Measurements from ENCODE around the gene PYDC1. TPM values are rescaled to one million over a fixed set of nuclear protein-coding genes. Genes with fewer than 3 reads are reported as not detected.

PYDC1 gene
- total and polyA plus RNA-seq, 2 of the 13 experiments (the other 11 are each of a cell fraction or from before 2014, with no cell fraction given), result not detected

GRCh38 chr16:31179747-31180459 lies 37.0 kb downstream of the PYDC1 start, which contains the start of gene FUS (continued):
- TF ChIP-seq PTBP1 (IDR thresholded peaks at IDR 0.05; ENCODE audit: low read depth, low read length, poor library complexity, severe bottlenecking) (no peak), ZNF230 (CRISPR knock-in tag; IDR thresholded peaks at IDR 0.05) (peak; percentile 93), ZNF530 (CRISPR knock-in tag; IDR thresholded peaks at IDR 0.05; ENCODE audit: low read depth) (no peak), ZNF567 (CRISPR knock-in tag; IDR thresholded peaks at IDR 0.05; ENCODE audit: borderline replicate concordance) (no peak), ZNF616 (CRISPR knock-in tag; IDR thresholded peaks at IDR 0.05; ENCODE audit: low read depth) (peak; percentile 94), SATB2 (CRISPR knock-in tag; IDR thresholded peaks at IDR 0.05) (peak; percentile 92), ERF (CRISPR knock-in tag; IDR thresholded peaks at IDR 0.05) (peak; percentile 64), MEIS2 (CRISPR knock-in tag; IDR thresholded peaks at IDR 0.05) (peak; percentile 59; the same call in 1 of the 2 replicates), HDAC6 (IDR thresholded peaks at IDR 0.05; ENCODE audit: low read depth, low read length) (peak; percentile 78; the same call in 1 of the 2 replicates), ZNF501 (CRISPR knock-in tag; IDR thresholded peaks at IDR 0.05) (peak; percentile 96), ZKSCAN5 (CRISPR knock-in tag; IDR thresholded peaks at IDR 0.05) (no peak), ZNF30 (CRISPR knock-in tag; IDR thresholded peaks at IDR 0.05) (0 out of 2 replicates have a peak, but pooled peaks have one; percentile 96), ZNF570 (CRISPR knock-in tag; IDR thresholded peaks at IDR 0.05; ENCODE audit: borderline replicate concordance) (no peak; the same call in 1 of the 2 replicates)
- TF ChIP-seq, protein P1, sequence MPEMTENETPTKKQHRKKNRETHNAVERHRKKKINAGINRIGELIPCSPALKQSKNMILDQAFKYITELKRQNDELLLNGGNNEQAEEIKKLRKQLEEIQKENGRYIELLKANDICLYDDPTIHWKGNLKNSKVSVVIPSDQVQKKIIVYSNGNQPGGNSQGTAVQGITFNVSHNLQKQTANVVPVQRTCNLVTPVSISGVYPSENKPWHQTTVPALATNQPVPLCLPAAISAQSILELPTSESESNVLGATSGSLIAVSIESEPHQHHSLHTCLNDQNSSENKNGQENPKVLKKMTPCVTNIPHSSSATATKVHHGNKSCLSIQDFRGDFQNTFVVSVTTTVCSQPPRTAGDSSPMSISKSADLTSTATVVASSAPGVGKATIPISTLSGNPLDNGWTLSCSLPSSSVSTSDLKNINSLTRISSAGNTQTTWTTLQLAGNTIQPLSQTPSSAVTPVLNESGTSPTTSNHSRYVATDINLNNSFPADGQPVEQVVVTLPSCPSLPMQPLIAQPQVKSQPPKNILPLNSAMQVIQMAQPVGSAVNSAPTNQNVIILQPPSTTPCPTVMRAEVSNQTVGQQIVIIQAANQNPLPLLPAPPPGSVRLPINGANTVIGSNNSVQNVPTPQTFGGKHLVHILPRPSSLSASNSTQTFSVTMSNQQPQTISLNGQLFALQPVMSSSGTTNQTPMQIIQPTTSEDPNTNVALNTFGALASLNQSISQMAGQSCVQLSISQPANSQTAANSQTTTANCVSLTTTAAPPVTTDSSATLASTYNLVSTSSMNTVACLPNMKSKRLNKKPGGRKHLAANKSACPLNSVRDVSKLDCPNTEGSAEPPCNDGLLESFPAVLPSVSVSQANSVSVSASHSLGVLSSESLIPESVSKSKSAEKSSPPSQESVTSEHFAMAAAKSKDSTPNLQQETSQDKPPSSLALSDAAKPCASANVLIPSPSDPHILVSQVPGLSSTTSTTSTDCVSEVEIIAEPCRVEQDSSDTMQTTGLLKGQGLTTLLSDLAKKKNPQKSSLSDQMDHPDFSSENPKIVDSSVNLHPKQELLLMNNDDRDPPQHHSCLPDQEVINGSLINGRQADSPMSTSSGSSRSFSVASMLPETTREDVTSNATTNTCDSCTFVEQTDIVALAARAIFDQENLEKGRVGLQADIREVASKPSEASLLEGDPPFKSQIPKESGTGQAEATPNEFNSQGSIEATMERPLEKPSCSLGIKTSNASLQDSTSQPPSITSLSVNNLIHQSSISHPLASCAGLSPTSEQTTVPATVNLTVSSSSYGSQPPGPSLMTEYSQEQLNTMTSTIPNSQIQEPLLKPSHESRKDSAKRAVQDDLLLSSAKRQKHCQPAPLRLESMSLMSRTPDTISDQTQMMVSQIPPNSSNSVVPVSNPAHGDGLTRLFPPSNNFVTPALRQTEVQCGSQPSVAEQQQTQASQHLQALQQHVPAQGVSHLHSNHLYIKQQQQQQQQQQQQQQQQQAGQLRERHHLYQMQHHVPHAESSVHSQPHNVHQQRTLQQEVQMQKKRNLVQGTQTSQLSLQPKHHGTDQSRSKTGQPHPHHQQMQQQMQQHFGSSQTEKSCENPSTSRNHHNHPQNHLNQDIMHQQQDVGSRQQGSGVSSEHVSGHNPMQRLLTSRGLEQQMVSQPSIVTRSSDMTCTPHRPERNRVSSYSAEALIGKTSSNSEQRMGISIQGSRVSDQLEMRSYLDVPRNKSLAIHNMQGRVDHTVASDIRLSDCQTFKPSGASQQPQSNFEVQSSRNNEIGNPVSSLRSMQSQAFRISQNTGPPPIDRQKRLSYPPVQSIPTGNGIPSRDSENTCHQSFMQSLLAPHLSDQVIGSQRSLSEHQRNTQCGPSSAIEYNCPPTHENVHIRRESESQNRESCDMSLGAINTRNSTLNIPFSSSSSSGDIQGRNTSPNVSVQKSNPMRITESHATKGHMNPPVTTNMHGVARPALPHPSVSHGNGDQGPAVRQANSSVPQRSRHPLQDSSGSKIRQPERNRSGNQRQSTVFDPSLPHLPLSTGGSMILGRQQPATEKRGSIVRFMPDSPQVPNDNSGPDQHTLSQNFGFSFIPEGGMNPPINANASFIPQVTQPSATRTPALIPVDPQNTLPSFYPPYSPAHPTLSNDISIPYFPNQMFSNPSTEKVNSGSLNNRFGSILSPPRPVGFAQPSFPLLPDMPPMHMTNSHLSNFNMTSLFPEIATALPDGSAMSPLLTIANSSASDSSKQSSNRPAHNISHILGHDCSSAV (CRISPR knock-in tag; IDR thresholded peaks at IDR 0.05; ENCODE audit: borderline replicate concordance), result no peak
- TF ChIP-seq, protein P2, sequence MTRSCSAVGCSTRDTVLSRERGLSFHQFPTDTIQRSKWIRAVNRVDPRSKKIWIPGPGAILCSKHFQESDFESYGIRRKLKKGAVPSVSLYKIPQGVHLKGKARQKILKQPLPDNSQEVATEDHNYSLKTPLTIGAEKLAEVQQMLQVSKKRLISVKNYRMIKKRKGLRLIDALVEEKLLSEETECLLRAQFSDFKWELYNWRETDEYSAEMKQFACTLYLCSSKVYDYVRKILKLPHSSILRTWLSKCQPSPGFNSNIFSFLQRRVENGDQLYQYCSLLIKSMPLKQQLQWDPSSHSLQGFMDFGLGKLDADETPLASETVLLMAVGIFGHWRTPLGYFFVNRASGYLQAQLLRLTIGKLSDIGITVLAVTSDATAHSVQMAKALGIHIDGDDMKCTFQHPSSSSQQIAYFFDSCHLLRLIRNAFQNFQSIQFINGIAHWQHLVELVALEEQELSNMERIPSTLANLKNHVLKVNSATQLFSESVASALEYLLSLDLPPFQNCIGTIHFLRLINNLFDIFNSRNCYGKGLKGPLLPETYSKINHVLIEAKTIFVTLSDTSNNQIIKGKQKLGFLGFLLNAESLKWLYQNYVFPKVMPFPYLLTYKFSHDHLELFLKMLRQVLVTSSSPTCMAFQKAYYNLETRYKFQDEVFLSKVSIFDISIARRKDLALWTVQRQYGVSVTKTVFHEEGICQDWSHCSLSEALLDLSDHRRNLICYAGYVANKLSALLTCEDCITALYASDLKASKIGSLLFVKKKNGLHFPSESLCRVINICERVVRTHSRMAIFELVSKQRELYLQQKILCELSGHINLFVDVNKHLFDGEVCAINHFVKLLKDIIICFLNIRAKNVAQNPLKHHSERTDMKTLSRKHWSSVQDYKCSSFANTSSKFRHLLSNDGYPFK (CRISPR knock-in tag; IDR thresholded peaks at IDR 0.05; ENCODE audit: borderline replicate concordance), result peak; percentile 97

All from HepG2 (cell line).